Caco-2 (cell line): ENCODE results near the gene WASF3. TPM values are rescaled to one million over a fixed set of nuclear protein-coding genes. Genes with fewer than 3 reads are reported as not detected.

Experiments
- BruUV-seq: library from RNA; stranded (reverse); fragments of 400-500 nt; replicated peaks from 2 replicates; lab custom pipeline; 2021; lab: Mats Ljungman, UMichigan
- CTCF ChIA-PET: fragments of 300-600 bp; sonication (Branson Sonifier 250); formaldehyde crosslinking; loops from one replicate; lab custom pipeline; 2022; ENCODE audit warnings: antibody characterized with exemption; lab: Charles Lee
- POLR2A ChIA-PET: fragments of 300-600 bp; sonication (Branson Sonifier 250); formaldehyde crosslinking; loops from one replicate; lab custom pipeline; 2022; ENCODE audit warnings: antibody characterized with exemption; lab: Charles Lee
- DNase-seq, 2 experiments: peaks; one replicate each; pipeline versions ENCODE4 v3.0.0 to v3.0.0-alpha.2; 2020 to 2022
- H3K27me3 ChIP-seq: replicated peaks from 2 replicates; pipeline ENCODE4 v1.6.0; 2011; ENCODE audit warnings: low read length; ENCODE audit not compliant: control insufficient read depth, insufficient read depth
- H3K36me3 ChIP-seq: 2 replicates; pipeline ENCODE4 v1.5.1; 2011; ENCODE audit warnings: low read length; ENCODE audit not compliant: control insufficient read depth, insufficient read depth
- H3K4me1 ChIP-seq: fragments of 250-450 bp; sonication (Bioruptor Pico); 2 replicates; pipeline ENCODE4 v1.5.1; 2020; ENCODE audit warnings: mild to moderate bottlenecking
- H3K4me3 ChIP-seq: 2 replicates; pipeline ENCODE4 v1.5.1; 2011; ENCODE audit warnings: low read depth, mild to moderate bottlenecking, control low read depth, low read length
- H3K9me3 ChIP-seq: fragments of 250-450 bp; sonication (Bioruptor Pico); 2 replicates; pipeline ENCODE4 v1.5.1; 2020; ENCODE audit warnings: mild to moderate bottlenecking, moderate library complexity
- H3K27ac Mint-ChIP-seq: one replicate; pipeline ENCODE4 v1.8.0; 2022; ENCODE audit warnings: mixed read lengths; ENCODE audit not compliant: unreplicated experiment
- H3K27me3 Mint-ChIP-seq: one replicate; pipeline ENCODE4 v1.8.0; 2022; ENCODE audit warnings: mixed read lengths; ENCODE audit not compliant: insufficient read depth, unreplicated experiment
- H3K36me3 Mint-ChIP-seq: one replicate; pipeline ENCODE4 v1.8.0; 2022; ENCODE audit warnings: mild to moderate bottlenecking, mixed read lengths; ENCODE audit not compliant: insufficient read depth, unreplicated experiment
- H3K4me1 Mint-ChIP-seq: one replicate; pipeline ENCODE4 v1.8.0; 2022; ENCODE audit warnings: low read depth, mixed read lengths; ENCODE audit not compliant: unreplicated experiment
- H3K4me3 Mint-ChIP-seq: one replicate; pipeline ENCODE4 v1.8.0; 2022; ENCODE audit warnings: mild to moderate bottlenecking, moderate library complexity, mixed read lengths; ENCODE audit not compliant: unreplicated experiment
- H3K9me3 Mint-ChIP-seq: one replicate; pipeline ENCODE4 v1.8.0; 2022; ENCODE audit warnings: mixed read lengths; ENCODE audit not compliant: unreplicated experiment
- CTCF ChIP-seq, 2 experiments: fragments of 200-600 bp in 1 of 2; IDR thresholded peaks; 1 replicate in 1 of 2; 2 replicates in 1 of 2; pipeline versions ENCODE4 v1.5.1 to v1.8.0; 2011 to 2022; ENCODE audit warnings: antibody characterized with exemption in 1 of 2, control low read depth in 1 of 2, inconsistent platforms in 1 of 2, low read depth in 1 of 2, low read length in 1 of 2, mild to moderate bottlenecking in 1 of 2, moderate library complexity in 1 of 2; ENCODE audit not compliant: insufficient read depth in 1 of 2, severe bottlenecking in 1 of 2, unreplicated experiment in 1 of 2
- intact Hi-C: fragments of 100-400 bp; cut with micrococcal nuclease; formaldehyde crosslinking; loops from one replicate; pipeline ENCODE4 v1.10.0; 2022; ENCODE audit not compliant: unreplicated experiment
- total RNA-seq: library from RNA; stranded (reverse); gene quantifications from 2 replicates; pipeline ENCODE4 v1.2.3, GENCODE V29; 2022

Gene WASF3
- total RNA-seq, 1 experiment from 2014 or later, result not detected

- Histone ChIP-seq H3K9me3 (peaks cover 2% of the 10 kb centered on the region; the same call in 1 of the 2 replicates), H3K4me3 (no peak overlapping the region), H3K27me3 (0 out of 2 replicates have a peak, but pooled peaks cover 1% of the 10 kb centered on the region), H3K4me1 (no peaks in the 10 kb centered on the region), H3K36me3 (no peaks in the 10 kb centered on the region)
- ChIA-PET POLR2A (no interaction called here), CTCF (interaction anchor here (3.5 kb wide), 1 partner anchor 42 kb away, joined by 46 read pairs; no protein-coding TSS in a partner anchor)
- peak in 1 of 2 experiments; percentile 46 for DNase-seq
- no peak overlapping the region for H3K4me3 Mint-ChIP-seq
- peaks cover 3% of the 10 kb centered on the region for H3K9me3 Mint-ChIP-seq
- no TSS peak for BruUV-seq
- peaks cover 11% of the 10 kb centered on the region for H3K27me3 Mint-ChIP-seq
- intact Hi-C loops, result loop anchor here (1.0 kb wide), 1 partner anchor 41 kb away; no protein-coding TSS in a partner anchor
- peak; percentile 47 to 55 for TF ChIP-seq CTCF (IDR thresholded peaks at IDR 0.05; ENCODE audit: insufficient read depth in 1 of 2, low read depth in 1 of 2, low read length in 1 of 2, severe bottlenecking in 1 of 2, unreplicated experiment in 1 of 2)
- H3K36me3 Mint-ChIP-seq, result no peaks in the 10 kb centered on the region
- no peaks in the 10 kb centered on the region for H3K4me1 Mint-ChIP-seq
- no peak overlapping the region for H3K27ac Mint-ChIP-seq
Observed at GRCh38 chr13:26656919-26657318, 99.4 kb downstream of the WASF3 start.

DNA sequence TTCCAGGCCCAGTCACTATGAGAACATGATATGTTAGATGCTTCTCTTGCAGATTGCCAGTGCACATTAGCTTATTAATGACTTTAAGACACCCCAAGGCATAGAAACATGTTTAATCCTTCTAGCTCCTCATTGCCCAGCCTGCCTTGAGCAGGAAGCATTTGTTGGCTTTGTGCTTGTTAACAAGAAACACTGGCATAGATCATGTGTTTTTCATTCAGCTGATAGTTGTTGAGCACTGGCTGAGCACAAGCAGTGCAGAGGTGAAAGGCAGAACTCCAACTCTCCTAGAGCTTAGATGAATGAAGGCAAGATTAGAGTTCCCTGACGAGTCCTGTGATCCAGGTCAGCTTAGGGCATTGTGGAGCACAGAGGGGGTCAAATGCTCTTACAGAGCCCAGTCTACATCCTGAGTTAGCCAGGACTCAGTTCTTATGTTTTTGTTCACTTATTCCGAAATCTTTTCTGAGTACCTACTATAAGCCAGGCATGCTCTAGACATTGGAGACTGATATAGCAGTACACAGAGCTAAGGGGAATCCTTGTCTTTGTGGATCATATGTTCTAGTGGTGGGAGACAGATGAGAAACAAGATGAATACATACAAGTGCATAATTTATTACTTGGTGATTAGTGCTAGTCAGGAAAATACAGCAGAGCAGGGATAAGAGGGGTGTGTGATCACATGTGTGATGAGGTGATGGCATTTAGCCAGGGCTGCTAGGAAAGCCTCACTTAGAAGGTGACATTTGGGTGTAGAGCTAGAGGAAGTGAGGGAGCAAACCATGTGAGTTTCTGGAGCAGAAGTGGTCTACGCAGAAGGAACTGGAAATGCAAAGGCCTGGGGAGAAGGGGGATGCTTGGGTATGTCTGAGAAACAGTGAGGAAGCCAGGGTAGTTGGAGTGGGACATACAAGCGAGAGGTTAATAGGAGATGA is 101.2 kb downstream of the WASF3 start:
- DNase-seq, result no peak
- ChIA-PET CTCF (interaction anchor here (3.5 kb wide), 1 partner anchor 40 kb away, joined by 46 read pairs; no protein-coding TSS in a partner anchor), POLR2A (no interaction called here)
- Mint-ChIP-seq H3K4me1 (no peaks in the 10 kb centered on the region), H3K4me3 (no peak overlapping the region), H3K27me3 (peaks cover 17% of the 10 kb centered on the region), H3K27ac (no peak overlapping the region), H3K9me3 (no peaks in the 10 kb centered on the region), H3K36me3 (no peaks in the 10 kb centered on the region)
- Histone ChIP-seq H3K4me1 (no peaks in the 10 kb centered on the region), H3K4me3 (no peak overlapping the region), H3K36me3 (no peaks in the 10 kb centered on the region), H3K27me3 (0 out of 2 replicates have a peak, but pooled peaks cover 1% of the 10 kb centered on the region), H3K9me3 (no peaks in the 10 kb centered on the region)
- no TSS peak for BruUV-seq
- no peak for TF ChIP-seq CTCF (IDR thresholded peaks at IDR 0.05; ENCODE audit: insufficient read depth in 1 of 2, low read depth in 1 of 2, low read length in 1 of 2, severe bottlenecking in 1 of 2, unreplicated experiment in 1 of 2)
- intact Hi-C loops, result no loop called here

GRCh38 chr13:26660185-26660584 is 102.7 kb downstream of the WASF3 start:
- no peak overlapping the region for H3K4me3 ChIP-seq
- Mint-ChIP-seq H3K27me3 (peaks cover 21% of the 10 kb centered on the region), H3K4me3 (no peak overlapping the region), H3K36me3 (no peaks in the 10 kb centered on the region), H3K27ac (no peak overlapping the region), H3K9me3 (no peaks in the 10 kb centered on the region), H3K4me1 (no peaks in the 10 kb centered on the region)
- DNase-seq, result no peak
- BruUV-seq, result no TSS peak
- POLR2A ChIA-PET, result interaction anchor here (0.6 kb wide), 1 partner anchor 205 kb away, joined by 3 read pairs; no protein-coding TSS in a partner anchor
- CTCF ChIA-PET, result interaction anchor here (0.6 to 3.5 kb wide), 3 partner anchors 38 to 546 kb away, joined by 3 to 46 read pairs (median 3); no protein-coding TSS in a partner anchor
- H3K4me1 ChIP-seq, result no peaks in the 10 kb centered on the region
- no peaks in the 10 kb centered on the region for H3K36me3 ChIP-seq
- no peaks in the 10 kb centered on the region for H3K9me3 ChIP-seq
- intact Hi-C loops, result no loop called here
- H3K27me3 ChIP-seq, result peaks cover 1% of the 10 kb centered on the region; the same call in 1 of the 2 replicates
- TF ChIP-seq CTCF (IDR thresholded peaks at IDR 0.05; ENCODE audit: insufficient read depth in 1 of 2, low read depth in 1 of 2, low read length in 1 of 2, severe bottlenecking in 1 of 2, unreplicated experiment in 1 of 2), result no peak
